Measurements from ENCODE around the gene C17orf75.
"Not testable (repeated sequence)": the region's sequence is repeated elsewhere in the genome, so short reads cannot be mapped to it uniquely, and the experiment has no call there.

The C17orf75 gene, protein sequence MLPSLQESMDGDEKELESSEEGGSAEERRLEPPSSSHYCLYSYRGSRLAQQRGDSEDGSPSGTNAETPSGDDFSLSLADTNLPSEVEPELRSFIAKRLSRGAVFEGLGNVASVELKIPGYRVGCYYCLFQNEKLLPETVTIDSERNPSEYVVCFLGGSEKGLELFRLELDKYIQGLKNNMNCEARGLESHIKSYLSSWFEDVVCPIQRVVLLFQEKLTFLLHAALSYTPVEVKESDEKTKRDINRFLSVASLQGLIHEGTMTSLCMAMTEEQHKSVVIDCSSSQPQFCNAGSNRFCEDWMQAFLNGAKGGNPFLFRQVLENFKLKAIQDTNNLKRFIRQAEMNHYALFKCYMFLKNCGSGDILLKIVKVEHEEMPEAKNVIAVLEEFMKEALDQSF
- 29.7 to 35.5 reads per million in 2 donors for total RNA-seq

DNA sequence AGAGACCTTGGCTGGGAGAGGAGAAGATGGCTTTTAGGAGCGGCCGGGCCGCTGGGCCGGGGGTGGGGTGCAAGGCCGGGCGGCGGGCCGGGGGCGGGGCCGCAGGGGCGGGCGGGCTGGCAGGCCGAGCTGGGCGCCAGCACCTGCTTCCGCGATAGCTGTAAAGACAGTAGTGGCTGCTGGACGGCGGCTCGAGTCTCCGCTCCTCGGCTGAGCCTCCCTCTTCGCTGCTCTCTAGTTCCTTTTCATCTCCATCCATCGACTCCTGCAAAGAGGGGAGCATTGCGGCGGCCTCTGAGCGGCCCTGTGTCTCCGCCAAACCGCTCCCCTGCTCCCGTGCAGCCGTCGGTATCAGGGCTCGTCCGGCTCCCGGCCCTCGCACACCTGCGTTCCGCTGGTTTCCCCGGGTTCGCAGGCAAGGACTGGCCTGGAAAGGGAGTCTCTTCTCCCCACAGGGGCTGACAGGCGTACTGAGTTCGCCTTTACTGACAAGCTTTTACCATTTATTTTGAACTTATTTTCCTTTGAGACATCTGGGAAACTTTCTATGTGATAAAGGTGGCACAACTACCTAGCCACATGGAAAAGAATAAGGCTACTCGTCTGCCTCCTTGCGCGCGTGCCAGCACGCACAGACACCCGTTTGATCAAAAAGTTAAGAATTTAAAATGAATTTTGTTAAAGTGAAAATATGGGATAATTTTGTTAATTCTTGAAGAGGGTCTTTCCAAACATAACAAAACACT is at the start of gene C17orf75:
Gene C17orf75, minus strand, starts transcription at position 317 of the 746 bp plus-strand sequence. Its CDS starts 34 bp downstream, at position 283.
- peak; percentile 55 for DNase-seq

DNA sequence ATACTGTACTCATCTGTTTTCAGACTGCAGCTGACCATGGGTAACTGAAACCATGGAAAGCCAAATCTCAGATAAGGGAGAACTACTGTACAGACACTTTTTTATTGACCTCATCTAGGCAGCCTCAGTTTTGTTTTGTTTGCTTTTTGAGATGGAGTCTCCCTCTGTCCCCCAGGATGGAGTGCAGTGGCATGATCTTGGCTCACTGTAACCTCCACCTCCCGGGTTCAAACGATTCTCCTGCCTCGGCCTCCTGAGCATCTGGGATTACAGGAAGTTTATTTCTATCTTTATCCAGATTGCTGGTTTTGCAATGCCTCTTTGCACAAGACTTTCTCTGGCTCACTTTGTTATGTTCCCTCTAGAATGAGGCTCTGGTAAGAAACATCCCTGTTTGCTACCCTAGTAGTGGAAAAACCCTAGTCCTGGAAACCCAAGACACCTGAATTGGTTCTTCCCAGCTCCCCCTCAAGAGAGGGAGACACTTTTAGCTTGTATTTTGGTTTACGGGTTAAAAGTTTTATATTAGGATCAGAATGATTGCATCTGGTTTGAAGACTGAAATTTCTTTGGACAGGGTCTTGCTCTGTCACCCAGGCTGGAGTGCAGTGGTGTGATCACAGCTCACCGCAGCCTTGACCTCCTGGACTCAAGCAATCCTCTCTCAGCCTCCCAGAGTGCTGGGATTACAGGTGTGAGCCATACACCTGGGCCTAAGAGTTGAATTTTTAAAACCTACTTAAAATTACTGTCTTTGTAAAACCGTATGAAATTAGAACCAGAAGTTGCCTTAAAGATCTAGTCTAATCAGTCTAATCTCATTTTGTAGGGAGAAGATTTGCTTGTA is 46.9 kb upstream of the C17orf75 start:
- no peak for DNase-seq

DNA sequence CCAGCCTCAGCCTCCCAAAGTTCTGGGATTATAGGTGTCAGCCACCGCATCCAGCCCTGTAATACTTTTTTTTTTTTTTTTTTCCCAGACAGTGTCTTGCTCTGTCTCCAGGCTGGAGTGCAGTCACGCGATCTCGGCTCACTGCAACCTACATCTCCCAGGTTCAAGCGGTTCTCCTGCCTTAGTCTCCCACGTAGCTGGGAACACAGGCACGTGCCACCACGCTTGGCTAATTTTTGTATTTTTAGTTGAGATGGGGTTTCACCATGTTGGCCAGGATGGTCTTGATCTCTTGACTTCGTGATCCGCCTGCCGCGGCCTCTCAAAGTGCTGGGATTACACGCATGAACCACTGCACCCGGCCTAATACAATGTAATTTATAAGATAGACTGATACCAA is 46.2 kb upstream of the C17orf75 start:
- not testable (repeated sequence) for DNase-seq

DNA sequence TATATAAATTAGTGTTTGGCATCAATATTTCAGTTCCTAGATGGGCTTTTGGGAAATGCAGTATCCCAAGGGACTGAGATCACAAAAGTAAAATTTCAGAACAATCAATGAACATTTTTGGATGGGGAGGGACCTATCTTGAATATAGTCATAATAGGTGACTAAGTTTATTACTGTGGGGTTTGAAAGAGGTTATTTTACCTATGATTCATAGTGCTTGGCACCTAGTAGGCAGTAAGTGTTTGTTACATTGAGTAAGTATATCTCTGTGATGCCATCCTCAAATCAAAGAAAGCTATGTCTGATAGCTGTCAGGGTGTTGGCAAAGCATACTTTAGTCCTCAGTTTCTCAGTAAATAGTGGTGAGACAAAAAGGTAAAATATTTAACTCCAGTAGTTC is 44.9 kb upstream of the C17orf75 start:
- no peak for DNase-seq

DNA sequence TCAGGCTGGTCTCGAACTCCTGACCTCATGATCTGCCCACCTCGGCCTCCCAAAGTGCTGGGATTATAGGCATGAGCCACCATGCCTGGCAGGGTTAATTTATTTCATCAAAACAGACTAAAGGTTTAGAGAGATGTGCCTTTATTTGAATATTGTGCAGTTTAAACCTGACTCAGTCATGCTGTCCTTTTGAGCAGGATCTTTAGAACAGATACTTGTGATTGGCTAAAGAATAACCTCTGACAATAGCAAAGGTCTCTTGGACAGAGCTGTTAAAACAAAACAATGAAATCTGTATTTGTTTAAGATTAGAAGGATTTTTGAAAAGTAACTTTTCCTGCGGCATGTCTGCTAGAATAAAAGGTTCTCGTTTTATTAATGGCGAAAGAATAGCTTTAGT is 44.0 kb upstream of the C17orf75 start:
- no peak for DNase-seq

DNA sequence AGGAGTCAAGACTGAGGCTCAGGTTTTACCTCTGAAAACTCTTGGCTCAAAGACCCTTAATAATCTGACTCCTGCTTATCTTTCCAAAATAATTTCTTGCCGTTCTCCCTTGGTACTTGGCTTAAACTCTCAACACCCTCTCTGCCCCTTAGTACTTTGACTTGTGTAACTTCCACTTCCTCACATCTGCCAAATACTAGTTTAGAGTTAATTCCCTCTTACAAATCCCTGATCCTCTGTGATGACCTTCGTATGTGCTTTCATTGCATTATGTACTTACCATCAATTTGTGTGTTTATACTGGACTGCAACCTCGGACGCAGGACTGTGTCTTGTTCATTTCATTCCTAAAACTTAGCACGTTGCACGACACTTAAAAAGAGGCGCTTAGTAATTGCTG is 43.1 kb upstream of the C17orf75 start:
- no peak for DNase-seq

DNA sequence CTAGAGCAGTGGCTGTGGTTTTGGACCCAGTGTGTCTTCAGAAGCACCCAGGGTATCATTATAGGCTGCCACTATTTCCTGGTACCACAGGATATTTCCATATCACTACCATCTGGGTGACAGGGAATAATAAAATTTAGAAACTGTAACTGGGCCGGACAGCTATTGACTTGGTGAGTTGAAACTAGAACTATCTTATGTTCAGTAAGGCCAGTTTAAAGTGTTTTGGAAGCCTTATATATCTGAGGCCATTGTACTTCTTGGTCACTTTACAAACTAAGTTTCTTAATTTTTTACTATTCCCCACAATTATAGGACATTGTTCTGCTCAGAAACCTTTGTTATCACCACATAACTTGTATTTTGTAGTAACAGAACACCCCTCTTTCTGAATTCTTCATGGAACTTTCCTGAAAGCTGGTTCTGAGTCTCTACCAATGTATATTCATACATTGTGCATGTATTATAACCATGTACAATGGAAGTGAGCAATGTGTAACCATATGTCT is 42.0 kb upstream of the C17orf75 start:
- no peak for DNase-seq

DNA sequence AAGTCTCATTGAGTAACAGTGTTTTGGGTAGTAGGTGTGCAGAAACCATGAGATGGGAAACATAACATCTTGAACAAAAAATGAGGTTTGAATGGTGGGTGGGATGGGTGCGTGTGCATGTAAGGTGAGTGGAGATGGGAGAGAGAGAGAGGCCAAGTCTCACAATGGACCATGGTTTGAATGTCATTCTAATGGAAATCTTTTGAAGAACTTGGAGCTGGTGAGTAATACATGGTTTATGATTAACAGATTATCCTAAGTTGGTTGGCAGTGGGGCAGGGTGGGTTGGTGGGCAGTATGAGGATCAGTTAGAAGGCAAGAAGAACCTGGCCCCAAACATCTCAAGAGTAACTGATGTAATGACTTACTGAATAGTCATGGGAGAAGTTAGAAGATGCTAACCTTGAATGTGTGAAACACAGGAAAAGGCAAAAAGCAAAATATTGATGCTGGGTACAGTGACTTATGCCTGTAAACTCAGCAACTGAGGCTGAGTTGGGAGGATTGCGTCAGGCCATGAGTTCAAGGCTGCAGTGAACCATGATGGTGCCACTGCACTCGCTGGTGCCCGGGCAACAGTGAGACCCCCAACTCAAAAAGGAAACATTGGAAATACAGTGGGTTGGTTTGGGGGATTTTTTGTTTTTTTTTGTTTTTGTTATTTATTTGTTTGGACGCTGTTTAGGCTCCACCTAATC is 40.7 kb upstream of the C17orf75 start:
- no peak for DNase-seq

DNA sequence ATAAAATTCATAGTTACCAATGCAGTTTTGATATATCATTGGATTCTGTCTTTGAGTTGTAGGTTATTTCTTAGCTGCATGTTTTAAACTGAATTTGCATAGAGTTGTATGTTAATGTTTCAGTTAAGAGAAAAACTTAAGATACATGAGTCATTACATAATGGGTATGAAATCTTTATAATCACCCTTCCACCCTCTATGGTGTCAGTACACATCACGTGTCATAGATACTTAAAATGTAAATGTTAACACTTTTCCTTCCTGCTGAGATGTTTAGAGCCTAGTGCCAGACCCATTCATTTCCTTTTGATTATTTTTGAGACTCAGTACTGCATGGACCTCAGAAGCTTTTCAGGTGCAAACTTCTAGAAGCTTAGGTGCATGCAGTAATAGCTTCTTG is 28.5 kb upstream of the C17orf75 start:
- DNase-seq, result no peak

DNA sequence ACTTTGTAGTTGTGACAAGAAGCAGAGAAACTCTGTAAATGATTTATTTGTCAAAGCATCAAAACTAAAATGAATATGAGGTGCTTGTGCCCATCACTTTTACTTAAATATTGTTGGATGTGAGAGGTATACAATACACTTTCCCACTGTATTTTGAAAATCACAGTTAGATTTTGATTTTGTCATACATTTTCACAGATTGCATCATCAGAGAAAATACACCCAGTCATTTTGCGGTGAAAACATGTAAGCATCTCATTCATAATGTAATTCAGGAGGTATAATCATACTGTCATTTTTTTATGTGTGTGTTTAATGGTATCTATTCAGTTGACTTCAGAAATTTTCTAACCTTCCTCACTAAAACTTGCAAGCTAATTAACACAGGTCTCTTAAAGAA is 19.3 kb upstream of the C17orf75 start:
- no peak for DNase-seq

DNA sequence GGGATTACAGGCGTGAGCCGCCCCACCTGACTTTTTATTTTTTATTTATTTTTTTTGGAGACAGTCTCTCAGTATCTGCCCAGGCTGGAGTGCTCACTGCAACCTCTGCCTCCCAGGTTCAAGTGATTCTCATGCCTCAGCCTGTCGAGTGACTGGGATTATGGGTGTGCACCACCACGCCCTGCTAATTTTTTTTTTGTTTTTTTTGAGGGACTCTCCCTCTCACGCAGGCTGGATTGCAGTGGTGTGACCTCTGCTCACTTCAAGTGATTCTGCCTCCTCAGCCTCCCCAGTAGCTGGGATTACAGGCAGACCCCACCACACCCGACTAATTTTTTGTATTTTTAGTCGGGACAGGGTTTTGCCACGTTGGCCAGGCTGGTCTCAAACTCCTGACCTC is 15.6 kb upstream of the C17orf75 start:
- no peak for DNase-seq

DNA sequence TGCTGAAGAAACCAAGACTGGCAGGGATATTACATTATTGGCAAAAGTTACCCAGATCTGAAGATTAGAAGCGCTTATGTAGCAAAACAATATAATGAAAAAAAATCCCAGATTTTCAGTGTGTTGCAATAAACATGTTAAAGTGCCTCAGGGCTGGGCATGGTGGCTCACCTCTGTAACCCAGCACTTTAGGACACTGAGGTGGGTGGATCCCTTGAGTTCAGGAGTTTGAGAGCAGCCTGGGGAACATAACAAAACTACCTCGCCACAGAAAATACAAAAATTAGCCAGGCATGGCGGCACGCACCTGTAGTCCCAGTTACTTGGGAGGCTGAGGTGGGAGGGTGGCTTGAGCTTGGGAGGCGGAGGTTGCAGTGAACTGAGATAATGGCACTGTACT is 14.8 kb upstream of the C17orf75 start:
- no peak for DNase-seq

DNA sequence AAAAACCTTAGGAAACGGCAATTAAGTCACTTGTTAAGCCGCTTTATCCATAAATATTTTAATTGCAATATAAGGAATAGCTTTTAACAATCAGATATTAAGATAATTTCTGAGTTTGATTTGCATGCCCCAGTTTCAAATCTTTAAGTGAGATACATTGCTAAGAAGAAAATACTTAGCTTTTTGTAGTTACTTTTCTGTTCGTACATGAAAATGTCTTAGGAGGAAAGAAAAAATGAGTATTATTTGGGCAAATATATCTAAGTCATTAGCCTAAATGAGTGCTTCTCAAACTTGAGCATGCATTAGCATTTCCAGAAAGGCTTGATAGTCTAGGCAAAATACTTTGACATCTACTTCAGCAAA is 14.4 kb upstream of the C17orf75 start:
- no peak for DNase-seq

DNA sequence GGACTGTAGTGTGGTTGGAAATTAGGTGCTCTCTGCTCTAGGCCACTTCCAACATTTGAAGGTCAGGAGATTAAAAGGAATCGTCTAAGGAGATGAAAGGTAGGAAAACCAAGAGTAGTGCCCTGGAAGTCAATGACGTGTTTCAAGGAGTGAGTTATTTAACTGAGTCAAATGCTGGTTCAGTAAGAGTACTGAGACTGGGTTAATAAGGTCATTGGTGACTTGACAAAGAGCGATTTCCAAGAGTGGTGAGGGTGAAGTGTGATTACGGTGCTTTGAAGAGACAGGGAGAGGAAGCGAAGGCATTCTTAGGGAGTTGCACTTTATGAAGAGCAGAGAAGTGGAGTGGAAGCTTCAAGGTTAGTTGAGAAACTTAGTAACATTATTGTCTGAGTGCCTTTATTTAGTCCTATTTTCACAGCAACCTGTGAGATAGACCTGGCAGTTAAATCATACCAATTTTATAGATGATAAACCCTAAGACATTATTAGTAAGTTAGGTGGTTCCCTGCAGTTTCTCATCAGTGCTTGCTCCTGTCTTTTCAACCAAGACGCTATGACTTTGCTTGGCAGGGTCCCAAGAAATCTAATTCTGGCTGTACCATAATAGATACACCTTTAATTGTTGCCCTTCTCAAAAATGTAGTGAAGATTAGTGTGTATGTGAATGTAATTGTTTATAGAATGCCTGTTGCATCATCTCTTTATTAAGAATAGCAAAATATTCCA is 13.8 kb upstream of the C17orf75 start:
- no peak for DNase-seq

DNA sequence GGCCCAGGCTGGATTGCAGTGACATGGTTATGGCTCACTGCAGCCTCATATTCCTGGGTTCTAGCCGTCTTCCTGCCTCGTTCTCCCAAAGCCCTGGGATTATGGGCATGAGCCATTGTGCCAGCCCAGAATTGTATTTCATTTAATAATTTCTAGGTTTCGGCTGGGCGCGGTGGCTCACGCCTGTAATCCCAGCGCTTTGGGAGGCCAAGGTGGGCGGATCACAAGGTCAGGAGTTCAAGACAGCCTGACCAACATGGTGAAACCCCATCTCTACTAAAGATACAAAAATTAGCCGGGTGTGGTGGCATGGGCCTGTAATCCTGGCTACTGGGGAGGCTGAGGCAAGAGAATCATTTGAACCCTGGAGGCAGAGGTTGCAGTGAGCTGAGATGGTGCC is 10.8 kb upstream of the C17orf75 start:
- DNase-seq, result not testable (repeated sequence)

DNA sequence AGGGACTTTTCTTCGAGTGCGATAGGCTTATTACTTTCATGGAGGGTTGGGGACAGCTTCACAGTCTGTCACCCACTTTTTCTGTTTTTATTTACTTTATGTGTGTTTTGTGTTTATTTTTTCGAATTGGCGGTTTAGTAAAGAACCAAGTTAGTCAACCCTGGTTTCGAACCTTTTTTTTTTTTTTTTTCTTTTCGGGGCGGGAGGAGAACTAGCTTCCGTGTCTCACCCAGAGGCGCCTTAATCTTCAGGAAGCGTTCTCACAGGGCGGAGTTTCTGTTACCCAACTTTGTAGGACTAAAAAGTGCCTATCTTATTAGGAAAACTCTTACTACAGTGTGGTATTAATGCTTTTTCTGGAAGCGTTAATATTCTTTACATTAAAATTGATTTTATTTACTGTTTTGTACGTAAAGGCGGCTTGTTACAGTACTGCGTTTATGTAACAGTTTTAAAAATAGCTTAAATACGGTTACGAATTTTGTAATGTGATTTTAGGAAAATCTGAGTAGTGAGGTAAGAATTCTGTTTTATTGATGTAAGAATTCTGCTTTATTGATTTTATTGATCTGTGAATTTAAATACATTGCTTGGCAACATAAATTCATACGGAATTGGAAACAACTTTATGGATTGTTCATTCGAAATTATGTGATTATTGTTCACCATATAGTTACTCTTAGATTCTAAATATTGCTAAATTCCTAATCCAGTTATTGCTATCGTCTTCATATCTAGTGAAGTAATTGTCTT is 8.9 kb upstream of the C17orf75 start:
- DNase-seq, result no peak

DNA sequence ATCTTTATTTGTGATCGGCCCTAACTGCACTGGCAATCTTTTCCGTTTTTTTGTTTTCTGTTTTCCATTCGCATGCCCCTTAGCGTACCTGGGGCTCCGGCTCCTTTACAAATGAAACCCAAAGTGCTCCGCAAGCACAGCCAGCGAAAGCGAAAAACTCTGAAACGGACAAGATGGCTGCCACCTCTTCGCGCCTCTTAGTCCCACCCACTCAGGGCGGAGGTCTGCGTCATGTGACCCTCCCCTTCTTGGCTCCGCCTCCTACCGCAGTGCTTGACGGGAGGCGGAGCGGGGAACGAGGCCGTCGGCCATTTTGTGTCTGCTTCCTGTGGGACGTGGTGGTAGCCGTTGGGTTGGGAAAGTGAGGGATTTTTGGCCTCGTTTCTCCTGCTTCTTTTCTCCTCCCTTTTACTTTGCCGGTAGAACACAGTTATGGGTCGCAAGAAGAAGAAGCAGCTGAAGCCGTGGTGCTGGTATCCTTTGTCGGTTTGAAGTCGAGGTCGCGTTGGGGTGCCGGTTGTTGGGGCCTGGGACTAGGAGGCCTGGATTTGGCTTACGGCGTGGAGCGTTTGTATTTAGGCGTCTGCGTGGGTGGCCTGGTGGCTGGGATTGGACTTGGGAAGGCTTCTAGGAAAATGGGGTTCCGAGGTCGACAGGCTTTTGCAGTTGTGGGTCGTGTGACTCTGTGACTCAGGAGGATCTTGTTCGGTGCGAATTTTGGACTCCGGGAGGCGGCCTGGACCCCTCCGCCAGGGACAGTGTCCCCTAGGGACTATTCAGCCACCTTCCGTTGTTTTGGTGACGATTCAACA is 8.1 kb upstream of the C17orf75 start, which contains the start of gene ZNF207:
Gene ZNF207, plus strand, starts transcription at position 304 of the 812 bp plus-strand sequence. Its CDS starts 129 bp downstream, at position 433.
- DNase-seq, result peak; percentile 70

DNA sequence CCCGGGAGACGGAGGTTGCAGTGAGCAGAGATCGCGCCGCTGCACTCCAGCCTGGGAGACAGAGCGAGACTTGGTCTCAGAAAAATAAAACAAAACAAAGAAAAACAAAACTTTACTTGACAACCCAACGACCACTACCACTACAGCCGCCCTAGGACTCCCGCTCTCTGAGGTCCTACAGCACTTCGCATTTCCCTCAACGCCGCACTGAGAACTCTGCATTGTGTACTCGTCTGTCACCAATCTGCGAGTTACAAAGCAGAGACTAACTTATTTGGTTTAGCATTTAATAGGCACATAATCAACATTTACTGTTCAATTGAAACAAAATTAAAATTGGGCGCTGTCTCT is 7.5 kb upstream of the C17orf75 start:
- no peak for DNase-seq

DNA sequence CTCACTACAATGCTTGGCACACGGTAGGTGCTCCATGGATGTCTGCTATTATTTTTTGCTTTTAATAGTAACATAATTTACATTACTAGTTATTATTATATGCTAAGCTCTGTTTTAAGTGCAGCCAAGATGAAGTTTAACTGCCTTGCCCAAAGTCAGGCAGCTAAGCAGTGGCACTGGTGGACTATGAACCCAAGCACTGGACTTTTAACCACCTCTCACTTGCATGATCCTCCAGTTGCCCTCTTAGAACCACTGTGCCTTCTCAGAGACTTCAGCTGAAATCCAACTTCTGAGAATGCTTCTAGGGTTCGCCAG is 6.5 kb upstream of the C17orf75 start:
- DNase-seq, result no peak

DNA sequence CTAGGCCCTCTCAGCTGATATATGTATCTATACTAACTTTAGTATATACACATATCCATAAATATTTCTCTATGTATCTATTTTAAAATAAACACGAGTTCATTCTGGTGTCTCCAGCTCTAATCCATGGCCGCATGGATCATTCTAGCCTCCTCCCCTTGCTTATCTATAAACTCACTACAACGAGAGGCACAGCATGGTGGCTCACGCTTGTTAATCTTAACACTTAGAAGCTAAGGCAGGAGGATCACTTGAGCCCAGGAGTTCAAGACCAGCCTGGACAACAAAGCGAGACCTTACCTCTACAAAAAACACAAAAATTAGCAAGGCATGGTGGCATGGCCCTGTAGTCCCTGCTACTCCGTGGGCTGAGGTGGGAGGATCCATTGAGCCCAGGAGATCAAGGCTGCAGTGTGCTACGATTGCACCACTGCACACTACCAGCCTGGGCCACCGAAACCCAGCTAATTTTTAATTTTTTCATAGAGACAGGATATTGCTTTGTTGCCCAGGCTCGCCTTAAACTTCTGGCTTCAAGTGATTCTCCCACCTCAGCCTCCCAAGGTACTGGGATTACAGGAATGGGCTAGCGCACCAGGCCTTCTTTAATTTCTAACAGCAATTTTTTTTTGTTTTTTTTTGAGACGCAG is 4.1 kb upstream of the C17orf75 start:
- no peak for DNase-seq

All from activated gamma-delta T cell (primary cell).